HepG2 (cell line): ENCODE results near the gene RPTOR. TPM values are rescaled to one million over a fixed set of nuclear protein-coding genes. Genes with fewer than 3 reads are reported as not detected.

Experiments
- AGO1 ChIP-seq: fragments of 200-400 bp; formaldehyde crosslinking; IDR thresholded peaks from 2 replicates; pipeline ENCODE4 v1.6.1; 2017; ENCODE audit warnings: mild to moderate bottlenecking, low read depth, low read length, moderate library complexity; ENCODE audit not compliant: poor library complexity, severe bottlenecking
- JUN ChIP-seq: sonication (generic); formaldehyde crosslinking; IDR thresholded peaks from 2 replicates; pipeline ENCODE4 v1.4.0; 2020; ENCODE audit warnings: mild to moderate bottlenecking, missing genetic modification reagents
- MBD4 ChIP-seq: IDR thresholded peaks from 2 replicates; pipeline ENCODE4 v1.6.1; 2012; ENCODE audit warnings: low read length, inconsistent platforms, borderline replicate concordance
- MBNL3 ChIP-seq: fragments of 250-450 bp; sonication (Bioruptor Pico); conservative IDR thresholded peaks from 2 replicates; pipeline ENCODE4 v1.8.0; 2022; ENCODE audit warnings: mild to moderate bottlenecking, inconsistent platforms
- MTA1 ChIP-seq: sonication (generic); formaldehyde crosslinking; IDR thresholded peaks from 2 replicates; pipeline ENCODE4 v1.4.0; 2020; ENCODE audit warnings: missing genetic modification reagents, mild to moderate bottlenecking, borderline replicate concordance
- PAXIP1 ChIP-seq: sonication (generic); formaldehyde crosslinking; conservative IDR thresholded peaks from 2 replicates; pipeline ENCODE4 v1.4.0; 2020; ENCODE audit warnings: mild to moderate bottlenecking, missing genetic modification reagents, moderate library complexity
- ZMAT3 ChIP-seq: sonication (generic); formaldehyde crosslinking; conservative IDR thresholded peaks from 2 replicates; pipeline ENCODE4 v1.7.0; 2021; ENCODE audit warnings: missing genetic modification reagents
- ZNF143 ChIP-seq: sonication (generic); formaldehyde crosslinking; IDR thresholded peaks from 2 replicates; pipeline ENCODE4 v1.4.0; 2020; ENCODE audit warnings: missing genetic modification reagents
- polyA plus RNA-seq, 8 experiments: library from polyadenylated mRNA; depleted of rRNA in 3 of 8; stranded (reverse) in 7 of 8; unstranded in 1 of 8; fragments of >200 nt; fragmentation: Illumina TruSeq in 4 of 8; extraction: Trizol in 4 of 8; gene quantifications; 2 replicates each; pipeline versions ENCODE4 v1.2.1 to v1.2.3, GENCODE V29; 2011 to 2016; ENCODE audit warnings: low read depth in 4 of 8, missing spikeins in 1 of 8, mixed read lengths in 1 of 8; ENCODE audit not compliant: insufficient read depth in 1 of 8
- total RNA-seq, 5 experiments: library from RNA; depleted of rRNA; stranded (reverse); fragments of >200 nt; fragmentation: Illumina TruSeq; extraction: Trizol; gene quantifications; 2 replicates each; pipeline ENCODE4 v1.2.3, GENCODE V29; 2016; ENCODE audit warnings: low read depth in 1 of 5
- TF ChIP-seq, protein P1 (sequence below), 2 experiments: sonication (generic) in 1 of 2; formaldehyde crosslinking in 1 of 2; IDR thresholded peaks; 2 replicates each; pipeline versions ENCODE4 v1.5.1 to v1.6.1; 2011 to 2020; ENCODE audit warnings: borderline replicate concordance in 1 of 2, low read depth in 1 of 2, low read length in 1 of 2, mild to moderate bottlenecking in 1 of 2, missing genetic modification reagents in 1 of 2, moderate library complexity in 1 of 2
- TF ChIP-seq, protein P2 (sequence below): sonication (generic); formaldehyde crosslinking; conservative IDR thresholded peaks from 2 replicates; pipeline ENCODE4 v1.4.0; 2020; ENCODE audit warnings: missing genetic modification reagents
- TF ChIP-seq, protein P3 (sequence below): sonication (generic); formaldehyde crosslinking; IDR thresholded peaks from 2 replicates; pipeline ENCODE4 v1.5.1; 2020; ENCODE audit warnings: missing genetic modification reagents, mild to moderate bottlenecking, borderline replicate concordance
- TF ChIP-seq, protein P4 (sequence below): sonication (generic); formaldehyde crosslinking; IDR thresholded peaks from 2 replicates; pipeline ENCODE4 v1.8.0; 2022; ENCODE audit warnings: mild to moderate bottlenecking, missing genetic modification reagents
- TF ChIP-seq, protein P5 (sequence below): sonication (generic); formaldehyde crosslinking; IDR thresholded peaks from 2 replicates; pipeline ENCODE4 v1.4.0; 2020; ENCODE audit warnings: mild to moderate bottlenecking, missing genetic modification reagents, borderline replicate concordance

RPTOR gene
- total and polyA plus RNA-seq, 2 of the 13 experiments (the other 11 are each of a cell fraction or from before 2014, with no cell fraction given), result 6.6 to 25.3 TPM

GRCh38 chr17:80970044-80970761 is 425.6 kb downstream of the RPTOR start (continued):
- no peak for TF ChIP-seq PAXIP1 (CRISPR knock-in tag)
- TF ChIP-seq, protein P1, sequence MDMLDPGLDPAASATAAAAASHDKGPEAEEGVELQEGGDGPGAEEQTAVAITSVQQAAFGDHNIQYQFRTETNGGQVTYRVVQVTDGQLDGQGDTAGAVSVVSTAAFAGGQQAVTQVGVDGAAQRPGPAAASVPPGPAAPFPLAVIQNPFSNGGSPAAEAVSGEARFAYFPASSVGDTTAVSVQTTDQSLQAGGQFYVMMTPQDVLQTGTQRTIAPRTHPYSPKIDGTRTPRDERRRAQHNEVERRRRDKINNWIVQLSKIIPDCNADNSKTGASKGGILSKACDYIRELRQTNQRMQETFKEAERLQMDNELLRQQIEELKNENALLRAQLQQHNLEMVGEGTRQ (IDR thresholded peaks at IDR 0.05; ENCODE audit: low read depth, low read length), result no peak
- TF ChIP-seq, protein P1 (CRISPR knock-in tag; IDR thresholded peaks at IDR 0.05; ENCODE audit: borderline replicate concordance), result no peak
- no peak for TF ChIP-seq ZMAT3 (CRISPR knock-in tag)
- TF ChIP-seq, protein P2, sequence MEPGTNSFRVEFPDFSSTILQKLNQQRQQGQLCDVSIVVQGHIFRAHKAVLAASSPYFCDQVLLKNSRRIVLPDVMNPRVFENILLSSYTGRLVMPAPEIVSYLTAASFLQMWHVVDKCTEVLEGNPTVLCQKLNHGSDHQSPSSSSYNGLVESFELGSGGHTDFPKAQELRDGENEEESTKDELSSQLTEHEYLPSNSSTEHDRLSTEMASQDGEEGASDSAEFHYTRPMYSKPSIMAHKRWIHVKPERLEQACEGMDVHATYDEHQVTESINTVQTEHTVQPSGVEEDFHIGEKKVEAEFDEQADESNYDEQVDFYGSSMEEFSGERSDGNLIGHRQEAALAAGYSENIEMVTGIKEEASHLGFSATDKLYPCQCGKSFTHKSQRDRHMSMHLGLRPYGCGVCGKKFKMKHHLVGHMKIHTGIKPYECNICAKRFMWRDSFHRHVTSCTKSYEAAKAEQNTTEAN (CRISPR knock-in tag), result no peak
- TF ChIP-seq, protein P3, sequence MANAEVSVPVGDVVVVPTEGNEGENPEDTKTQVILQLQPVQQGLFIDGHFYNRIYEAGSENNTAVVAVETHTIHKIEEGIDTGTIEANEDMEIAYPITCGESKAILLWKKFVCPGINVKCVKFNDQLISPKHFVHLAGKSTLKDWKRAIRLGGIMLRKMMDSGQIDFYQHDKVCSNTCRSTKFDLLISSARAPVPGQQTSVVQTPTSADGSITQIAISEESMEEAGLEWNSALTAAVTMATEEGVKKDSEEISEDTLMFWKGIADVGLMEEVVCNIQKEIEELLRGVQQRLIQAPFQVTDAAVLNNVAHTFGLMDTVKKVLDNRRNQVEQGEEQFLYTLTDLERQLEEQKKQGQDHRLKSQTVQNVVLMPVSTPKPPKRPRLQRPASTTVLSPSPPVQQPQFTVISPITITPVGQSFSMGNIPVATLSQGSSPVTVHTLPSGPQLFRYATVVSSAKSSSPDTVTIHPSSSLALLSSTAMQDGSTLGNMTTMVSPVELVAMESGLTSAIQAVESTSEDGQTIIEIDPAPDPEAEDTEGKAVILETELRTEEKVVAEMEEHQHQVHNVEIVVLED, result no peak
- peak; percentile 60; the same call in 1 of the 2 replicates for TF ChIP-seq MTA1 (CRISPR knock-in tag)
- no peak for TF ChIP-seq MBD4
- peak; percentile 85 for TF ChIP-seq AGO1
- no peak for TF ChIP-seq MBNL3 (CRISPR knock-in tag)
- no peak for TF ChIP-seq ZNF143 (CRISPR knock-in tag)
- TF ChIP-seq, protein P4, sequence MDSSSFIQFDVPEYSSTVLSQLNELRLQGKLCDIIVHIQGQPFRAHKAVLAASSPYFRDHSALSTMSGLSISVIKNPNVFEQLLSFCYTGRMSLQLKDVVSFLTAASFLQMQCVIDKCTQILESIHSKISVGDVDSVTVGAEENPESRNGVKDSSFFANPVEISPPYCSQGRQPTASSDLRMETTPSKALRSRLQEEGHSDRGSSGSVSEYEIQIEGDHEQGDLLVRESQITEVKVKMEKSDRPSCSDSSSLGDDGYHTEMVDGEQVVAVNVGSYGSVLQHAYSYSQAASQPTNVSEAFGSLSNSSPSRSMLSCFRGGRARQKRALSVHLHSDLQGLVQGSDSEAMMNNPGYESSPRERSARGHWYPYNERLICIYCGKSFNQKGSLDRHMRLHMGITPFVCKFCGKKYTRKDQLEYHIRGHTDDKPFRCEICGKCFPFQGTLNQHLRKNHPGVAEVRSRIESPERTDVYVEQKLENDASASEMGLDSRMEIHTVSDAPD (CRISPR knock-in tag), result no peak
- TF ChIP-seq, protein P5, sequence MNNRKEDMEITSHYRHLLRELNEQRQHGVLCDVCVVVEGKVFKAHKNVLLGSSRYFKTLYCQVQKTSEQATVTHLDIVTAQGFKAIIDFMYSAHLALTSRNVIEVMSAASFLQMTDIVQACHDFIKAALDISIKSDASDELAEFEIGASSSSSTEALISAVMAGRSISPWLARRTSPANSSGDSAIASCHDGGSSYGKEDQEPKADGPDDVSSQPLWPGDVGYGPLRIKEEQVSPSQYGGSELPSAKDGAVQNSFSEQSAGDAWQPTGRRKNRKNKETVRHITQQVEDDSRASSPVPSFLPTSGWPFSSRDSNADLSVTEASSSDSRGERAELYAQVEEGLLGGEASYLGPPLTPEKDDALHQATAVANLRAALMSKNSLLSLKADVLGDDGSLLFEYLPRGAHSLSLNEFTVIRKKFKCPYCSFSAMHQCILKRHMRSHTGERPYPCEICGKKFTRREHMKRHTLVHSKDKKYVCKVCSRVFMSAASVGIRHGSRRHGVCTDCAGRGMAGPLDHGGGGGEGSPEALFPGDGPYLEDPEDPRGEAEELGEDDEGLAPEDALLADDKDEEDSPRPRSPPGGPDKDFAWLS, result 0 out of 2 replicates have a peak, but pooled peaks have one; percentile 50
- no peak for TF ChIP-seq JUN (CRISPR knock-in tag)
